Hepatocyte (in vitro differentiated cells): ENCODE results near the gene CHRNE.

Source experiments
- EZH2 ChIP-seq: fragments of 200-600 bp; sonication (generic); IDR thresholded peaks from 2 replicates; pipeline ENCODE4 v1.6.1; 2016; ENCODE audit warnings: antibody characterized with exemption, mild to moderate bottlenecking, borderline replicate concordance
- EZH2phosphoT487 ChIP-seq: fragments of 200-600 bp; sonication (generic); IDR thresholded peaks from one replicate; pipeline ENCODE4 v1.6.1; 2018; ENCODE audit warnings: antibody characterized with exemption, mild to moderate bottlenecking, low read depth, moderate library complexity; ENCODE audit not compliant: unreplicated experiment, severe bottlenecking
- TF ChIP-seq, protein P1 (sequence below): fragments of 200-600 bp; sonication (generic); IDR thresholded peaks from 2 replicates; pipeline ENCODE4 v1.5.1; 2016; ENCODE audit warnings: antibody characterized with exemption, mild to moderate bottlenecking; ENCODE audit not compliant: poor library complexity

DNA sequence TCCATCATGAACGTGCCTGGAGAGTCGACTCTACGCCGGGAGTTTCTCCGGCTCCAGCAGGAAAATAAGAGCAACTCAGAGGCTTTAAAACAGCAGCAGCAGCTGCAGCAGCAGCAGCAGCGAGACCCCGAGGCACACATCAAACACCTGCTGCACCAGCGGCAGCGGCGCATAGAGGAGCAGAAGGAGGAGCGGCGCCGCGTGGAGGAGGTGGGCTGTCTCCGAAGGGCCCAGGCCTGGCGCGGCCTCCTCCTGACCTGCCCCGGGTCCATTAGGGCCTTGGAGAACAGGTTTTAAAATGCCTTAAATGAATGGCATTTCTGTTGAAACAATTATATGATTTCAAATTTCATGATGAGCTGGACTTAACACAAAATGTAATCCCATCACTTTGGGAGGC, 15.3 kb downstream of the CHRNE start:
- TF ChIP-seq, protein P1, sequence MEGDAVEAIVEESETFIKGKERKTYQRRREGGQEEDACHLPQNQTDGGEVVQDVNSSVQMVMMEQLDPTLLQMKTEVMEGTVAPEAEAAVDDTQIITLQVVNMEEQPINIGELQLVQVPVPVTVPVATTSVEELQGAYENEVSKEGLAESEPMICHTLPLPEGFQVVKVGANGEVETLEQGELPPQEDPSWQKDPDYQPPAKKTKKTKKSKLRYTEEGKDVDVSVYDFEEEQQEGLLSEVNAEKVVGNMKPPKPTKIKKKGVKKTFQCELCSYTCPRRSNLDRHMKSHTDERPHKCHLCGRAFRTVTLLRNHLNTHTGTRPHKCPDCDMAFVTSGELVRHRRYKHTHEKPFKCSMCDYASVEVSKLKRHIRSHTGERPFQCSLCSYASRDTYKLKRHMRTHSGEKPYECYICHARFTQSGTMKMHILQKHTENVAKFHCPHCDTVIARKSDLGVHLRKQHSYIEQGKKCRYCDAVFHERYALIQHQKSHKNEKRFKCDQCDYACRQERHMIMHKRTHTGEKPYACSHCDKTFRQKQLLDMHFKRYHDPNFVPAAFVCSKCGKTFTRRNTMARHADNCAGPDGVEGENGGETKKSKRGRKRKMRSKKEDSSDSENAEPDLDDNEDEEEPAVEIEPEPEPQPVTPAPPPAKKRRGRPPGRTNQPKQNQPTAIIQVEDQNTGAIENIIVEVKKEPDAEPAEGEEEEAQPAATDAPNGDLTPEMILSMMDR, result no peak
- TF ChIP-seq EZH2 (no peak), EZH2phosphoT487 (no peak)
